Cardiac fibroblast (primary cell): ENCODE data around the gene LRRC56.

Experiments
- DNase-seq, 2 donors: peaks; one replicate each; pipeline versions ENCODE4 v3.0.0 to v3.0.0-alpha.2; 2010; ENCODE audit warnings: low read depth in 2 of 2
- H3K4me3 ChIP-seq, 2 donors: replicated peaks in 1 of 2; 1 replicate in 1 of 2; 2 replicates in 1 of 2; pipeline ENCODE4 v1.5.1; 2011; ENCODE audit warnings: low read depth in 2 of 2, low read length in 2 of 2, mild to moderate bottlenecking in 2 of 2, moderate library complexity in 1 of 2
- CTCF ChIP-seq: IDR thresholded peaks from one replicate; pipeline ENCODE4 v1.5.1; 2011; ENCODE audit warnings: low read depth, mild to moderate bottlenecking, low read length, inconsistent platforms

The LRRC56 gene

GRCh38 chr11:579830-580601, 42.7 kb downstream of the LRRC56 start:
- no peak overlapping the region for H3K4me3 ChIP-seq
- no peak for TF ChIP-seq CTCF
- peak; percentile 32 to 38 for DNase-seq

- DNase-seq, result no peak
- H3K4me3 ChIP-seq, result no peak overlapping the region
- no peak for TF ChIP-seq CTCF
Measured at GRCh38 chr11:581342-581741, 44.0 kb downstream of the LRRC56 start.

DNA sequence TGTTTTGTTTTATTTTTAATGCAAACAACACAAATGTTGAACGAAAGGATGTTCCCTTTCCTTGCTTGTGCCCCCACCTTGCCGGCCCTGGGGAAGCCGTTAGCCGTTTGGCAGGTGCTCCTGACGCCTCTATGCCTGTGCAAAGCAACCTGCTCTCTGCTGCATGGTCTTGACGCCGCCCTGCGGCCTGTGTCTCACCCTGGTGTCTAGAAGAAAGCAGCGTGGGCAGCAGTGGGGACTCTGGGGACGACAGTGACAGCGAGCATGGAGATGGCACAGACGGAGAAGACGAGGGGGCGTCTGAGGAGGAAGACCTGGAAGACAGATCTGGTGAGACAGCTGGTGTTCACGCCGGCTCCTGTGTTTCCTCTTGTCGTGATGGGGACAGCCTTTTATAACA, 44.4 kb downstream of the LRRC56 start:
- DNase-seq, result no peak
- TF ChIP-seq CTCF, result no peak
- no peak overlapping the region for H3K4me3 ChIP-seq

GRCh38 chr11:584287-584686, 47.0 kb downstream of the LRRC56 start:
- no peak for TF ChIP-seq CTCF
- H3K4me3 ChIP-seq, result no peak overlapping the region

DNA sequence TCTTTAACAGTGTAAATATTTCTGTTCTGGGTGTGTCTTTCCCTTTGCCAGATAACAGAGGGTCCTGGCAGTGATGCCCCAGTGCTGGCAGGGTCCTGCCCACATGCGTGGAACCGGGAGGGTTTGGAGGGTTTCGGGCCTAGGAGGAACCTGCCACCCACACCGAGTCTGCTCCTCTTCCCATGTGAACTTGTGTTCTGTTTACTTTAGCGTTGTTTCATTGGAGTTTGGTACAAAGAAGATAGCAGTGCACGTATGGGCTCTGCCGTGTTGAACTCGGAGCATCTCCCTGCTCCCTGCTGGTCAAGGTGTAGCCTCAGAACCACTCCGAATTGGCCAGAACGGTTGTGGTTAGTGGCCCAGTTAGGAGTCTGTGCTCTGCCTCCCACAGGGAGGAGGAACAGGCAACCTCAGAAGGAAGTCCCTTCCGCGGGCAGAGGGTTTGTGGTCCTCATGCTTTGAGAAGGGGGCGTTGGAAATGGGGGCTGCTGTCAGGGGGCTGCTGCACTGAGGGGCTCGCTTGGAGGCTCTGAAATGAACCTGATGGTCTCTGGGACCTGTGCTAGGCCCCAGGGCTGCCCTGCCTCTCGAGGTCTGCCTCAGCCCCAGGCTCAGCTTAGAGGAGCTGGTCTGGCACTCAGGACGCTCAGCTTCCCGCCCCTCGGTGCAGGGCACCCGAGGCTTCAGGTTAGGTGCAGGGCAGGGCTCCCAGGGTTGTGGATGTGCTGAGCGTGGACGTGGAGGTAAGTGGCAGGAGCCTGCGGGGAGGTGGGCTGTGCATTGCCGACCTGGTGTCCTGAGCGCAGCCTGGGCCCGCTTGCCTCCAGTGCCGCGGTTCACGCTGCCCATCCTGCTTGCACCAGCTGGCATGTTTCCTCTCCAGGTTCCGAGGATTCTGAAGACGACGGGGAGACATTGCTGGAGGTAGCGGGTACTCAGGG, 49.3 kb downstream of the LRRC56 start:
- TF ChIP-seq CTCF, result no peak
- H3K4me3 ChIP-seq, result no peak overlapping the region

More at GRCh38 chr11:584287-584686, 47.0 kb downstream of the LRRC56 start:
- DNase-seq, result no peak

DNA sequence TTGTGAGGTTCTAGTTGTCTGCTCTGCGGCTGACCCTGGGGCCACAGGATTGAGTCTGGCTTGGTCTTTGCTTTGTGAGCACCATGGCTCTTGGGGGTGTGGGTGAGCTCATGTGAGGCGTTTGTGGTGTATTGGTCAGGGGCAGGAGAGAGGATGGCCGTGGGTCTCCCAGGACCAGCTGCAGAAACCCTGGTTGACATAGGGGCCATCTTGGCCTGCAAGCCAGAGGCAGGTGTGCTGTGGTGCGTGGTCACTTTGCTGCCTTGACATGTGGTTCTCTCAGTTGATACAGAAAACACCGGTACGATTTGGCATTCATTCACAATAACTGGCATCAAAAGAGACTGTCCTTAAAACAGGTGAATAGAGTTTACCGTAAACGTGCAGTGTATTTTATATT, 50.2 kb downstream of the LRRC56 start:
- no peak overlapping the region for H3K4me3 ChIP-seq
- DNase-seq, result no peak
- no peak for TF ChIP-seq CTCF

More for the DNA sequence above, 49.3 kb downstream of the LRRC56 start:
- DNase-seq, result no peak
